NCI-H510A treated with DMSO at 0.1 percent for 48 hours (cell line): Measurements from ENCODE around the gene C2orf72.
"Not testable (repeated sequence)": the region's sequence is repeated elsewhere in the genome, so short reads cannot be mapped to it uniquely, and the experiment has no call there.

ENCODE experiments used
- DNase-seq: peaks from one replicate; lab custom pipeline; 2025; lab: John Stamatoyannopoulos, UW

C2orf72 gene

DNA sequence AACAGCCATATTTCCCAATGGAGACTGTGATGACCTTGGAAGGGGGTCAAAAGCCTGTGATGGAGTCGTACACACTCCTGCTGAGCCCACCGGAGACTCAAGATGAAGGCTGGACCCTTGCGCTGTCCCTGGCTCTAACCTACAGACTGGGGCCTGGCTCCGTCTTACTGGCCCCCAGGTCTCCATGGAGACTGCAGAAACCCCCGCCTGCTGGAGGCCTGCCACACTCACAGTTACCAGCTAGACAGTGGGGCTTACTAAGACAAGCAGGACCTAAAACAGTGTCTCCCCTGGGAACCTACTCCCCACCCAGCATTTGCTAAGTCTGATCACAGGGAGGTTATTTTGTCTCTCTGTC, 9.6 kb downstream of the C2orf72 start:
- DNase-seq: no peak

DNA sequence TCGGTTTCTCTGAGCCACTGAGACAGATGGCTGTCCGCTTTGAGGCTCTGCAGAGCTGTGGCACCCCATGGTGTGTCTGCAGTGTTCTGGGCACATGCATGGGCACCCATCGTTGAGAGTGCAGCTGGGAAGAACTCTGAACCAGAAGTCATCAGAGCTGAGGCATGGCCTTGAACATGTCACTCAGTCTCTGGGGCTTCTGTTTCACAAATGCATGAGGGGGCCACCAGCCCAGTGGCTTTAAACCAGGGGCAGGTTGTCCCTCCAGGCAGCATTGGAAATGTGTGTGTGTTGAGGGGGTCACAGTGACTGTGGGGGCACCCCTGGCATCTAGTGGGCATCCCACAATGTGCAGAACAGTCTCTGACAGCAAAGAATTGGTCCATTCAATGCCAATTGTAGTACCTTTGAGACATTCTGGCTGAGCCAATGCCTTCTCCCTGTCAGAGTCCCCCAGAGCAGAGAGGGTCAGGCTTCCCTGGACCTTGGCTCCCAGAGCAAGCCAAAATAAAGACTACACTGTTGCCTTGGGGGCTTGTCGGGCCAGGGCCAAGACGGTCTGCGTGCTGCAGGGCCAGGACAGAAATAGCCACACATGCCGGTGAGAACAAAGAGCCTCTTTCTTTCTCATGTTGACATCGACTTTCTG, 10.1 kb downstream of the C2orf72 start:
- no peak for DNase-seq

DNA sequence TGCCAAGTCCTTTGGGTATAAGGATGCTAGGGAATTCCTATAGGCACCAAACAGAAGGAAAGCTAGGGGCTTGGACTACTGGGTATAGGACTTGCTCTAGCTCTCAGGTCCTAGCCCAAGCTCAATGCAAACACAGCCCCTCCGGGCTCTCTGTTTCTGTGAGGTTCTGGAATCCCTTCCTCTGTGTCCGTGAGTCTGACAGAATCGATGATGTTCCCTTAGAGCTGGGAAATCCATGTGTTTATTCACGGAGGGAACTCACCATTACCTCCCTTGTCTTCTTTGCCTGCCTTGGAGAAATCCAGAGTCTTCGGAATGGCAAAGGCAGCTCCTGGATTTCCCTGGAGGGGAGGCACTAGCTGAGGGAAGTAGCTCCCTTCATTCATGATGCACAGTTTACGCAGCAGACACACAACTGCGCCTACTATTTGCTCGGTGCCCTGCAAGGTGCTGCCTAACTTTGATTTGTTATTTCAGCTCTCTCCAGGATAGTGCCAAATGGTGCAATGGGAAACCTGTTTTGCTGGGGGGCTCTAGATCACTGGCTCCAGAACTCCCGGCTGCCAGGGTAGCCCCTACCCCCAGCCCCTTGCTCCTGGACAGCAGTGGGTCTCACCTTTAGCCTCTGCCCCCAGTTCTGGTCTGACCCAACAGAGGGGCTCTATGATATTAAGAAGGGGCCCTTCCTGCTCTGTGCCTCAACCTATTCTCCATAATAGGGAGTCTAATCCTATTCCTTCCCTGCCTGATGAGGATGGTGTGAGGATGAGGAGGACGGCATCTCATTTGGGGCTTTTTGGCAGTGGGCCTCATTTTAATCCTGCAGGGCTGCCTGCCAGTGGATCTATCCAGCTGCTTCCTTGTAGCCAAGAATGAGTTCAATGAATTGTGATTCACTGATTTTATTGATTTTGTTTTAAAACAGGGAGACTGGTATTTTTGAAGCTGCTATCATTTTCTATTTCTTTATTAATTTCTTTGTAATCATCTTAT, 10.9 kb downstream of the C2orf72 start:
- DNase-seq: no peak

DNA sequence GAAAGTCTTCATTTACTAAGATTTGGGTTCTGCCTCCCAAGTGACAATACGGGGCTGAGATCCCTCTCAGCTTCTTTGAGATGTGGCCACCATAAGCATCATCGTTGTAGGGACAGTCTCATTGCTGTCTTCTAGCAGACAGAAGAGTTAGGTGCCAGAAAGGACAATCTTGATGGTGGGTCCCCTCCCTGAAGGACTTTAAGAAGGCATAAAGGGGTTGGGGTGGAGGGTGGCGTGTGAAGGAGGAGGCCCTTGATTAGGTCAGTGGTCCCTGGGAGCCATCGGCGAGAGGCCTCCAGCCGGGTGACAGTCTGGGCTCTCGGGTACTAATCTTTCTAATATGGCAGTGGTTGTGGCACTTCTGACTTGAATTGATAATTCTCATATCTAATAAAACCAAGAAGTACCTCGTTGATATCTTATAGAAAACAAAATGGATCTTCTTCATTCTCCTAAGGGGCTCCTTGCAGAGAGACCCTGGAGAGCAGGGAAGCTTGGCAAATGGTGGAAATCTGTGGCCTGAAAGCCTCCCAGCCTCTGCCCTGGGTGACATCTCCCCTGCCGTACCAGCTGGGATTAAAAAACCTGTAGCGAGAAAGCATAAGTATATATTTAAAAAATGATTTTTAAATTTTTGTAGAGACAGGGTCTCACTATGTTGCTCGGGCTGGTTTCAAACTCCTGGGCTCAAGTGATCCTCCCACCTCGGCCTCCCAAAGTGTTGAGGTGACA, 12.1 kb downstream of the C2orf72 start:
- no peak for DNase-seq

DNA sequence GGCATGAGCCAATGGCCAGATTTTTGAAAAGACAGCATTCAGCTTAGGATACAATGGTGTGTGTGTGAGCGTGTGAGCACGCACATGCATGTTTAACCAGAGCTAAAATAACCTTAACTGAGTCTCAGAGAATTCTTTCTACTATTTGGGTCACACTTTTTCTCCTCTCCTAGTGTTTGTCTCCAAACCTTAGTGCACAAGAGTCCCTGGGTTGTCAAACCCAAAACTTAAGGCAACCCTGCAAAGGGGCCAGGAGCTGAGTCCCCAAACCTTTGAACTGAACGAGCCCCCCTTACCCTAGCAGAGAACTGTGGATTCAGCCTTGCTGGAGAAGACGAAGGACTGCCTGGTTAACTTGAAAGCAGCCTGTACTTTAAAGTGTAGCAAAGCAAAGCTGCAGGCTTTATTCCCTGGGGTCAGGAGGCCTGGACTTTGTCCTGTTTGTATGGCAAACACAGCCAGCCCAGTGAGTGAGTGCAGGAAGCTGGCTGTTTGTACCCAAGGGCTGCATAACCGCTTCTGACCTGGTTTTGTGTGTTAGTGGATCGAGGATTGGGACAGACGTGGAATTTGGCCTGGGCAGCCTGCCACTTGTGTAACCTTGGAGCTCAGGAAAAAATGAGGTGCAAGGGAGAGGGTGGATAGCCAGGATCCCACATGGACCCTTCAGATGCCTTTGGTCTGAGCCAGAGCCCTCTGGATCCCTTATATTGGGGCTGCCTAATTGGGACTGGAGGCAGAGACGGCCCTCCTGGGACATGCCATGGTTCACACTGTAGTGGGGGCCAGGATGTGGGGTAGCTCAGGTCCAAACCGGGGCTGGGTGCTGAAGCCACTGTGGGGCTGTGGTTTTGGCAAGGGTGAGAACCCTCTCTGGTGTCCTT, 12.9 kb downstream of the C2orf72 start:
- DNase-seq: no peak

DNA sequence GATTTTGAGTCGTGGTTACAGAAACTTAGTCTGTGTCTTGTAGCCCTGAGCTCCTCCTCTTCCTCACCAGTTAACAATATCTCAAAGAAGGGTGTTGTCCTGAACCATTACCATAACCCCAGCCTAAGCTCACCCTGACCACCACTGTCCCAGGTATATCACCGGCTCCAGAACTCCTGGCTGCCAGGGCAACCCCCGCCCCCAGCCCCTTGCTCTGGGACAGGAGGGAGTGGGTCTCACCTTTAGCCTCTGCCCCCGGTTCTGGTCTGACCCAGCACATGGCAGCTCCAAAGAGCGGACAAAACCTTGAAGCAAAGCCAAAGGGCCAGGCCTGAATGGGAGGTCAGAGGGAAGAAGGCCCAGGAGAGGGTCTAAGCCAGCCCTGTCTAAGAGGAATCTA, 13.8 kb downstream of the C2orf72 start:
- no peak for DNase-seq

DNA sequence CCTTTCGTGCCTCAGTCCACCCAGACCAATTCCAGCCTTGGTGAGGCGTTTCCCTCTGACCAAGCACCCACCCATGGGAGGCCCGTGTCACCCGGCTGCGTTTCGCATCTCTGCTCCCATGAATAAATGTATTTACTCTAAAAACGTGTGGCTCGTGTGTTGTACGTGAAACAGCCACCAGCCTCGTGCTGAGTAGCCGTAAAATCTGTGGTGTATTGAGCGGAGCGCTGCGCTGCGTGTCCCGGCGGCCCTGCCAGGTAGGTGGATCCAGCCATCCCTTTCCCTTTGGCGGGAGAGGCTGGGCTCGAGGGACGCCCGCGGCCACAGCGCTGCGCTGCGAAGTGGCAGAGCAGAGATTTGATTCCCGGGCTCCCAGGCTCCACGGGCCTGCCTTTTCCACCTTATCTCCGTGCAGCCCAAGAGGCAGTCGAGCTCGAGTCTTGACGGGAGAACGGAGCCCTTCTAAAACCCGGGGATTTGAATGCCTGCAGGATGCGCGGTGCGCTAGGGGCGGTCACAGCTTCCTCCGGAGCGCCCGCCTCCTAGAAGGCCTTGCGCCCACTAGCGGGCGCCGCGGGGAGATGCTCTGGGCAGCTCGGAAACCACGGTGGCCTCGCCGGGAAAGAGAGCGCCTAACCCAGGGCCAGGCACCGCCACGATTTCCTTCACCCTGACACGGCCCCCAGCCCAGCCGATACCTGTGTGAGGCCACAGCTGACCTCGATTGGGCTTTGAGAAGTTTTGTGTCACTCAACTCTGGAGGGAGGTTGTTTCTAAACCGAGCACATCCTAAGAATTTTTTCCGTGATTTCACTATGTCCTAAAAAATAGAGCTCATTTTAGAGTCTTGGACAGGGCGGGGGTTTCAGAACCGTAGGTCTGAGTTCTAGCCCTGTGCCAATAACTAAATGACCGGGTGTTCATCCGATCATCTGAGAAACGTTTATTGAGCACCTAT, 15.4 kb downstream of the C2orf72 start:
- peak; percentile 95 for DNase-seq

DNA sequence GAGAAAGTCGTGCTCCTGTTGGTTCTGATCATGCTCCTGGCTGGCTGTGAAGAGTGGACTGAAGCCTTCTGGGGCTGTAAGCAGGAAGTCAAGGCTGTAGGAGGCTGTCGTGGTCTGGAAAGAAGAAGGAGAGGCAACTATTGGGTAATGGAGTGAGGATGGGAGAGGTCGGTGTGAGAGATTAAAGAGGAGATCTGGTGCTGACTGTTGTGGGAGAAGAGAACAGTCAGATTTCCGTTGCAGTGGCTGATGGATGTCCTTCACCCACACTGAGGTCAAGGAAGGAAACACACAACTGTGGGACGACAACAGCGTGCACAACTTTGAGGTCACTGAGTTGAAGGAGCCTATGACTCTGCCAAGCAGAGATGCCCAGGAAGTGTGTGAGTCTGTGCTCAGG, 16.5 kb downstream of the C2orf72 start:
- no peak for DNase-seq

DNA sequence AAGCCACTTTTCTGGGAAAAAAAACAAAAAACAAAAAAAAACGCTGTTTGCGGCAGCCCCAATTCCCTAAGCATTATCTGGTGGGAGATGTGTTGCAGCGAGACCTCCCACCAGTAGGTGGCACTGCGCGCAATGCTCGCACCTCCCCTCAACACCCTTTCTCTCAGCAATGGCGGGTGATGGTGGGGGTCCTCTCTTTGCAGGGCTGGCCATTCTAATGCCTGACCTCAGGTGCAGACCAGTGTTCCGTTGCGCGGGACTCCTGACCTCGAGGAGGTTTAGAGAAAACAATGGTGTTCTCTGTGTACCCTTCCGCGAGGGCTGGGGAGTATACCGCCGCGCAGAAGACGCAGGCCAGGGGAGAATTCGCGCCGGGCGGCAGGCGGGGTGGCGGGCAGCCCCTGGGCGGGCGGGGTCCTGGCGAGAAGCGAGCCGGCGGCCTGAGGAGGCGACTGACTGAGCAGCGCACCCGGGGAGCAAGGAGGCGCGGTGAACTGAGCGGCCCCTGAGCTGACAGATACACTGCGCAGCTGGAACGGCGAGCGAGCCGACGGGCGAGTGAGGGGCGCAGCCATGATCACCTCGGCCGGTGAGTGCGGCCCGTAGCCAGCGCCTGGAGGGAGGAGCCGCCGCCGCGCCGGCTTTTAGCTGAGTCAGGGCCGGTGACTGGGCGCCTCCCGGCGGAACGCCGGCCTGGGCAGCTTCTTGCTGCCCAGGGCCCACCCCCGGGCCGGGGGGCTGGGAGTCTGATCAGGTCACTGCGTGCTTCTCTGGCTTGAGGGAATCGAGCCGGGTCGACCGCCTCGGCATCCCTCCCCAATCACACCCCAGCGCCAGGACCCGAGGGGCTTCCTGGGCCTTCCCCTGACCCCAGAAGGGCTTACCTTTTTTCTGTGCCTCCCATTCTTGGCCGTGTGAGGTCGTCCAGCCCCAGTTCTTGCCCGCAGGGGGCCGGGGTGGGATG, 19.4 kb downstream of the C2orf72 start, which contains the start of gene PSMD1:
Gene PSMD1, plus strand, starts transcription at position 415 of the 964 bp plus-strand sequence. Its CDS starts 159 bp downstream, at position 574.
- DNase-seq: peak; percentile 98

DNA sequence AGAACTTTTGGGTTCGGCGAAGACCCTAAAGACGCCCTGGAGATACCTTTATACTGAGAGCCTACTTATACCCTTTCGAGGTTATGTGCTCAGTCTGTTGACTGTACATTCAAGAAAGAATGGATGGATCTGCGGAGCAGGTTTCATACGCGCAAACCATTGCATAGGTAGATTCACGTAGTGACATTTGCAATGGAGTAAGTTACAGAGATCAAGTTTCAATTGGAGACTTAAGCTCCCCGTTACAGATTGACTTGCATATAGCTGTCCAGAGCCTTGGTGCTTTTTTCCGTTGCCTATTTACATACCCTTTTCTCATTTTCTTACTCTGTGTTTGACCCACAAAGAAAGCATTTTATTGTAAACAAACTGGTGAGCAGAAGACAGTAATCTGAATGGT, 20.3 kb downstream of the C2orf72 start:
- DNase-seq: peak; percentile 54

DNA sequence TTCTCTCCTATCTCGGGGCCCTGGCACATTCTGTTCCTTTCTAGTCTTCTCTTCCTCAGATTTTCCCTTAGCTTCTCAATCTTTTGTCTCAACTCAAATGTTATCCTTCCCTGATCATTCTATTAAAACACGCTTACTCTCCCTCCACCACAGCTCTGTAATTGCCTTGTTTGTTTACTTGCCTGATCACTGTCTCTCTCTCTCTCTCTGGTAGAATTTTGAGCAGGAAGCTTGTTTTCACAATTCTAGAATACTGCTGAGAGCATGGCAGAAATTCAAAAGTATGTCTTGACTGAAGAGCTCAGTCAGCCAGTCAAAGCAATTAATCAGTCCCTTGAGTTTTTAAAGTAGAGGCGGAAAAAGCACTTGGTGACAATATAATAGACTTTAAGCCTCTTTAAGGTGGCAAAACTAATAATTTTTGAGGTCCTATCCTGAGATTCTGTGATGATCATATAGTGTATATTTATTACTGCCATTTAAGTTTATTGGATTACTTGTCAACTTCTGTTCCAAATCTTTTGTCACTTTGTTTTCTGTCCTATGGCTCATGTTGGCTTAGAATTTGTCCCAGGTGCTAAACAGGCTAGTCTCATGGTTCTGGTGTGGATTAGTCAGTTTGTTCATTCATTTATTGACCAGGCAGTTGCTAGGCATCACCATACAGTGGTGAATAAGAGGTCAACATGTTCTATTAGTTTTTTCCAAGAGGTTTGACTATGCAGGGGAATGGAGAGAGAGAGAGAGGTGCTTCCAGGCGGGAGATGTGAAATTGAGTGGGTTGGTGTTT, 21.6 kb downstream of the C2orf72 start:
- DNase-seq: no peak

DNA sequence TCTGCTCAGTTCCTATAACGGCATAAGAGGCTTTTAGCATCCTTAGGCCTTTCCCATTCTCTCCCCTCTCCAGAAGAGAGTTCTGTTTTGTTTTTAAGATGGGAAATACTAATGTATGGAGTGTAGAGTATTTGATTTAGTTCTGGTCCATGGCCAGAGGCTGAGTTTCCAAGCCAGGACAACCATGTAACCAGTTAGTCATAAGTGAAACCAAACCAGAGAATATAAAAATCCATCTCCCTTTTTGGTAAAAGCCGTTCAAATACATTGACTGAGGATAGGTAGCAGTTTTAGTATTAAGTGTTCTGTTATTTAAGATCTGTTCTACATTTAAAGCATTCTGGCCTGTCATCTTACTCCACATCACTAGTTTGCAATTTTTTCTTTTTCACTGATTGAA, 22.4 kb downstream of the C2orf72 start:
- DNase-seq: no peak

DNA sequence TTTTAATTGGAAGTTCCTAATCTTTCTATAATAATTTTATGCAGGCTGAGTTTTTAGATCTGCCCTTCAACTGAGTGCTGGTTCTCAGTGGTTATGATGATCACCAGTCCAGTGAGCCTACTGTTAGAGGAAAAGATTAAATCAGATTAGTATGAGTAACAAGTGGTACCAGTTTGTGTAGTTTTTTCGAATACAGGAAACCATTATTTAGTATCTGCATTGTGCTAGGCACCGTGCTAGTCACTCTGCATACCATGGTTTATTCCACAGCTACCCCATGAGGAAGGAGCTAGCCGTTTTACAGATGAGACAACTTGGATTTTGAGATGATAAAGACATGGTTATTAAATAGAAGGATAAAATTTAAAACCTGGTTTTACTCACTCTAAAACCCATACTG, 25.5 kb downstream of the C2orf72 start:
- no peak for DNase-seq

DNA sequence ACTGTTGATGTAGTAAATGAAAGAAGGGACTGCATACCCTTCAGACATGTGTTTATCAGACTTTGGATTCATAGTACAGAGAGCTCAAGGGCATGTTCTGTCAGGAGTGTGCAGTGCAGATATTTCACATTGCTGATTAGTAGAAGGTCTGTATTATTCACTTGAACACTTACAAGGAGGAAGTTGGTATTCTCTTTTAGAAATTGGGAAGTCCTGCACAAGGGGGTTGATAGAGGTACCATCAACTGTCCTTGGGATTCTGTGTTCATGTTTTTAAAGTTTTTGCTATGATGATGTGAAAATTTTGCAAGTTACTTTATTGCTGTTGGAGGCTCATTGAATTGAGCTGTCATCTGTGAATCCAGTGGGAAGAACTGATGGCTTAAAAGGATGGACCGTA, 26.0 kb downstream of the C2orf72 start:
- no peak for DNase-seq

DNA sequence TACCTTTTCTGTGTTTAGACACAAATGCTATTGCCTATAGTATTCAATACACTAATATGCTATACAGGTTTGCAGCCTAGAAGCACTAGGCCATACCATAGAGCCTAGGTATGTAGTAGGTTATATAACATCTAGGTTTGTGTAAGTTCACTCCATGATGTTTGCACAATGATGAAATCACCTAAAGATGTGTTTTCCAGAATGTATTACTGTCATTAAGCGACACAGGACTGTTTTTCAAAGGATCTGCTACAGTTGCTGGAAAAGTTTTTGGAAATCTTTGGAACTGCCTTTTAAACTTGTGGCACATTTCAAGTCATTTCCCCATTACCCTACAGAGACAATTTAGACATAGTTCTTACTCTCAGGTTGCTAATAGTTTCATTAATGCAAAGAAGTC, 28.6 kb downstream of the C2orf72 start:
- no peak for DNase-seq

DNA sequence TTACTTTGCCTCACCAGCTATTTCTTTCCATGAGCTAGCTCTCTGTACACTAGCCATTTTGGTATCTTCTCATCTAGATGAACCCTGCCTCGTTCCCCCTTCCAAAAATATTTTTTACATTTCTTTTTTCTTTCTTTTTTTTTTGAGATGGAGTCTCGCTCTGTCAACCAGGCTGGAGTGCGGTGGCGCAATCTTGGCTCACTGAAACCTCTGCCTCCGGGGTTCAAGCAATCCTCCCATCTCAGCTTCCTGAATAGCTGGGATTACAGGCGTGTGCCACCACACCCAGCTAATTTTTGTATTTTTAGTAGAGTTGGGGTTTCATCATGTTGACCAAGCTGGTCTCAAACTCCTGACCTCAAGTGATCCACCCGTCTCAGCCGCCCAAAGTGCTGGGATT, 30.2 kb downstream of the C2orf72 start:
- DNase-seq: not testable (repeated sequence)

DNA sequence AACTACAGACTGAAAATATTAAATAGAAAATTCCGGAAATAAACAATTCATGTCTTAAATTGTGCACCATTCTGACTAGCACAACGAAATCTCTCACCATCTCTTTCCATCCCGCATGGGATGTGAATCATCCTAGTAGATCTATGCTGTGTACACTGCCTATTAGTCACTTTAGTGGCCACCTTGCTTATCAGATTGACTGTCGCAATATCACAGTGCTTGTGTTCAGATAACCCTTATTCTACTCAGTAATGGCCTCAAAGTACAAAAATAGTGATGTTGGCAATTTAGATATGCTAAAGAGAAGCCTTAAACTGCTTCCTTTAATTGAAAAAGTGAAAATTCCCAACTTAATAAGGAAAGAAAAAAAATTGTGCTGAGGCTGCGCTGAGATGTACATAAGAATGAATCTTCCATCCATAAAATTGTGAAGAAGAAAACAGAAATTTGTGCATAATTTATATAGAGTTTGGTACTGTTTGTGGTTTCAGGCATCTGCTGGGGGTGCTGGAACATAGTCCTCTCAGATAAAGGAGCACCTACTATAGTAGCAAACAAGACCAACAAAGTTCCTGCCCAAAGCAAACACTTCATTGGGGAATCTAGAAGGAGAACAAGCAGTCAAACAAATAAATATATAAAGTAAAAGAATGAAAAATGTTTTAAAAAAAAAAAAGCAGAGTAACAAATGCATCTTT, 31.4 kb downstream of the C2orf72 start:
- no peak for DNase-seq
